Activated B cell treated with CpG ODN at 0.5 μM for 24 hours (primary cell): ENCODE measurements around the gene ADSL. TPM values are rescaled to one million over a fixed set of nuclear protein-coding genes. Genes with fewer than 3 reads are reported as not detected.

Experiments
- ATAC-seq: fragments of 200-7000 bp; cut with Tn5 transposase; one replicate; pipeline ENCODE4 v1.10.0; 2021; ENCODE audit warnings: low read depth, mild to moderate bottlenecking, moderate library complexity
- CTCF ChIA-PET: fragments of 350-600 bp; sonication (Branson Sonifier 250); formaldehyde crosslinking; loops from one replicate; lab custom pipeline; 2021; ENCODE audit warnings: antibody characterized with exemption; lab: Charles Lee
- POLR2A ChIA-PET: fragments of 350-600 bp; sonication (Branson Sonifier 250); formaldehyde crosslinking; loops from one replicate; lab custom pipeline; 2021; ENCODE audit warnings: antibody characterized with exemption; lab: Charles Lee
- DNase-seq: peaks from one replicate; pipeline ENCODE4 v3.0.0; 2022
- H3K27ac Mint-ChIP-seq: one replicate; pipeline ENCODE4 v1.8.0; 2020; ENCODE audit warnings: mixed read lengths
- H3K27me3 Mint-ChIP-seq: one replicate; pipeline ENCODE4 v1.8.0; 2021; ENCODE audit warnings: mixed read lengths
- H3K36me3 Mint-ChIP-seq: one replicate; pipeline ENCODE4 v1.8.0; 2021; ENCODE audit warnings: low read depth, mixed read lengths
- H3K4me1 Mint-ChIP-seq: one replicate; pipeline ENCODE4 v1.8.0; 2021; ENCODE audit warnings: mixed read lengths
- H3K4me3 Mint-ChIP-seq: one replicate; pipeline ENCODE4 v1.8.0; 2020; ENCODE audit warnings: mild to moderate bottlenecking, mixed read lengths
- H3K9me3 Mint-ChIP-seq: one replicate; pipeline ENCODE4 v1.8.0; 2020; ENCODE audit warnings: mixed read lengths
- intact Hi-C: fragments of 100-400 bp; cut with micrococcal nuclease; formaldehyde crosslinking; loops from one replicate; pipeline ENCODE4 v1.15.1; 2024
- total RNA-seq: library from RNA; stranded (reverse); gene quantifications from 2 replicates; pipeline ENCODE4 v1.2.3, GENCODE V29; 2022
- TF ChIP-seq, protein P1 (sequence below): fragments of 200-600 bp; IDR thresholded peaks from one replicate; pipeline ENCODE4 v1.8.0; 2022; ENCODE audit warnings: antibody characterized with exemption, mild to moderate bottlenecking

The ADSL gene
- 102 and 109 TPM in 2 replicates for total RNA-seq

DNA sequence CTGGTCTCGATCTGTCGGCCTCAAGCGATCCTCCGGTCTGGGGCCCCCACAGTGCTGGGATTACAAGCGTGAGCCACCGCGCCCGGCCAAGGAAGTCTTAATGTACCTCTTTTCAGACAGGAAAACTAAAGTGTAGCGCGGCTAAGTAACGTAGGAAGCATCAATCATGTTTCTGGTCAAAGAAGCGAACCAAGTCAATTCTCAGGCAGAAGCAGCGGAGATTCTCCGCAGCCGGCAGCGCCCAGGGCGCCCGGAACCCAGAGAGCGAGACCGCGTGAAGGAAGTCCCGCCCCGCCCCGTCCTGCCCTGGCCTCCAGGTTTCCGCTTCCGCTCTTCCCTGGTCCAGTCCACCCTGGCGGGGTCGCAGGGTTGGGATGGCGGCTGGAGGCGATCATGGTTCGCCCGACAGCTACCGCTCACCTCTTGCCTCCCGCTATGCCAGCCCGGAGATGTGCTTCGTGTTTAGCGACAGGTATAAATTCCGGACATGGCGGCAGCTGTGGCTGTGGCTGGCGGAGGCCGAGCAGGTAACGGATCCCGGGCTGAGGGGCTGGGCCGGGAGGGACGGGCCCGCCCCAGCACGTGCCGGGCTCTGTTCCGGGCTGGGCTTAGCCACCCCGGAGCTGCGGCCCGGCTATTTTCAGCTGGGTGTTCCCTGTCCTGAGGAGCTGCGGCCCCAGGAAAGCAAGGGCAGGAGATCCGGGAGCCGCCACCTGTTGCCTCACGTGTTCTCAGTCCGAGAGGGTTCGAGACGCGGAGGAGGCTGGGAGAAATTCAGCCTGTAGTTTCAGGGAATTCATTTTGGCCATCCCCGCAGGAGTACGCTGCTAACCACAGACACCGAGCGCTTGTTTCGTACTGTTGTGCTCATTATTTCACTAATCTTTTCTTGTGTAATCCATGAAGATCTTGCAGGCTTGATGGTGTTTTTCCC lies at the start of gene ADSL:
ADSL (plus strand) TSS at position 316 of the 934 bp plus-strand sequence; CDS start at position 375, 59 bp downstream.
- DNase-seq = peak; percentile 85
- Mint-ChIP-seq H3K27ac (peak within 1 kb of the TSS; percentile 98), H3K36me3 (peaks cover 39% of the 10 kb centered on the region), H3K27me3 (no peaks in the 10 kb centered on the region), H3K4me3 (peak within 1 kb of the TSS; percentile 98), H3K4me1 (peaks cover 34% of the 10 kb centered on the region), H3K9me3 (no peaks in the 10 kb centered on the region)
- ChIA-PET CTCF (interaction anchor here (0.8 to 1.9 kb wide), 9 partner anchors 10 to 818 kb away, joined by 3 to 9 read pairs (median 3); no protein-coding TSS in a partner anchor), POLR2A (interaction anchor here (0.5 to 3.9 kb wide), 22 partner anchors 11 to 1211 kb away, joined by 3 to 55 read pairs (median 6); partner anchors contain the start of genes ATF4, SGSM3 and TNRC6B)
- intact Hi-C loops = loop anchor here (1.0 to 5.0 kb wide), 9 partner anchors 66 to 947 kb away; partner anchors contain the start of genes MRTFA, RPS19BP1, ST13 and TAB1
- TF ChIP-seq, protein P1, sequence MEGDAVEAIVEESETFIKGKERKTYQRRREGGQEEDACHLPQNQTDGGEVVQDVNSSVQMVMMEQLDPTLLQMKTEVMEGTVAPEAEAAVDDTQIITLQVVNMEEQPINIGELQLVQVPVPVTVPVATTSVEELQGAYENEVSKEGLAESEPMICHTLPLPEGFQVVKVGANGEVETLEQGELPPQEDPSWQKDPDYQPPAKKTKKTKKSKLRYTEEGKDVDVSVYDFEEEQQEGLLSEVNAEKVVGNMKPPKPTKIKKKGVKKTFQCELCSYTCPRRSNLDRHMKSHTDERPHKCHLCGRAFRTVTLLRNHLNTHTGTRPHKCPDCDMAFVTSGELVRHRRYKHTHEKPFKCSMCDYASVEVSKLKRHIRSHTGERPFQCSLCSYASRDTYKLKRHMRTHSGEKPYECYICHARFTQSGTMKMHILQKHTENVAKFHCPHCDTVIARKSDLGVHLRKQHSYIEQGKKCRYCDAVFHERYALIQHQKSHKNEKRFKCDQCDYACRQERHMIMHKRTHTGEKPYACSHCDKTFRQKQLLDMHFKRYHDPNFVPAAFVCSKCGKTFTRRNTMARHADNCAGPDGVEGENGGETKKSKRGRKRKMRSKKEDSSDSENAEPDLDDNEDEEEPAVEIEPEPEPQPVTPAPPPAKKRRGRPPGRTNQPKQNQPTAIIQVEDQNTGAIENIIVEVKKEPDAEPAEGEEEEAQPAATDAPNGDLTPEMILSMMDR = no peak
- ATAC-seq = peak; percentile 91

DNA sequence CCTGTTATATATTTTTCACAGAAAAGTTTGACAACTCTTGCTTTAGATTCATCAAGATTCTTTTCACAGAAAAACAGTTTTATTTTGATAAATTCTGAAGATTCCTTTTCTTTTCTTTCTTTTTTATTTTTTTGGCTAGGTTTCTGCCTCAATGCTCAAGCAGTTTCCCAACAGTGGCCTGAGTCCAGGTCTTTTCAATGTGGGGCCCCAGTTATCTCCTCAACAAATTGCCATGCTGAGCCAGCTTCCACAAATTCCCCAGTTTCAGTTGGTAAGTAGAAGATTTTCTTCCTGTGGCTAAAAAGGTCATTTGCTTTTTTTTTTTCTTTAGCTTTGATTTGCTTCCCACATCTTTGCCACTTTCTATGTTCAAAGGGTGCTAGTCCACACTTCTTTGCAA lies 46.0 kb upstream of the ADSL start:
- ATAC-seq (no peak), DNase-seq (no peak)
- Mint-ChIP-seq H3K27me3 (no peaks in the 10 kb centered on the region), H3K4me3 (no peak overlapping the region), H3K27ac (no peak overlapping the region), H3K9me3 (no peaks in the 10 kb centered on the region), H3K4me1 (no peaks in the 10 kb centered on the region), H3K36me3 (peaks cover 63% of the 10 kb centered on the region)
- ChIA-PET POLR2A (no interaction called here), CTCF (no interaction called here)
- intact Hi-C loops = no loop called here
- TF ChIP-seq, protein P1 = no peak

DNA sequence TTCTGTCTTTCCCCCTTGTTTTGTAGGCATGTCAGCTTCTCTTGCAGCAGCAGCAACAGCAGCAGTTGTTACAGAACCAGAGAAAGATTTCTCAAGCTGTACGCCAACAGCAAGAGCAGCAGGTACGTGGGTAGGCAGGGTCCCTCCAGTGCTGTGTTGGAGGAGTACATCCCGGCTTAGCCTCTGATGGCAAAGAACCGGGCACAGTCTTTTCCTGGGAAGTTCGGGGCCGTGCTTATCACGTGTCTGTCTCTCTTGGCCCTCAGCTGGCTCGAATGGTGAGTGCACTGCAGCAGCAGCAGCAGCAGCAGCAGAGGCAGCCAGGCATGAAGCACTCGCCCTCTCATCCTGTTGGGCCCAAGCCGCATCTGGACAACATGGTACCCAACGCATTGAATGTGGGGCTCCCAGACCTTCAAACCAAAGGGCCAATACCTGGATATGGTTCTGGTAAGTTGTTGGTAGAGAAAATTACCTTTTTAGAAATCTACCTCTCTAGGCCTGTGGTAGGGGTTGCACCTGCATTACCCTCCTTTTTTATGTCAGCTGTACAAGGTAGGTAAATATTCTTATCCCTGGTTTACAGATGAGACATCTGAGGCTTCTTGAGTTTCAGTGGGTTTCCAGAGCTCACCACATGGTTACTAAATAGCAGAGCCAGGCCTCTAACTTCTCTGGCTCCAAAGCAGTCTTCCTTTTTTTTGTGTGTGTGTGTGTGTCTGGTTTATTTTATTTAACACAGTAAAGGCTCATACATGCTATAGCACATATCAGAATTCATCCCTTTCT lies 45.2 kb upstream of the ADSL start:
- no peaks in the 10 kb centered on the region for H3K4me1 Mint-ChIP-seq
- TF ChIP-seq, protein P1 = no peak
- ChIA-PET CTCF (no interaction called here), POLR2A (no interaction called here)
- no peak for DNase-seq
- peaks cover 62% of the 10 kb centered on the region for H3K36me3 Mint-ChIP-seq
- no peak for ATAC-seq
- no peak overlapping the region for H3K4me3 Mint-ChIP-seq
- H3K9me3 Mint-ChIP-seq = no peaks in the 10 kb centered on the region
- H3K27ac Mint-ChIP-seq = no peak overlapping the region
- no peaks in the 10 kb centered on the region for H3K27me3 Mint-ChIP-seq
- intact Hi-C loops = no loop called here

DNA sequence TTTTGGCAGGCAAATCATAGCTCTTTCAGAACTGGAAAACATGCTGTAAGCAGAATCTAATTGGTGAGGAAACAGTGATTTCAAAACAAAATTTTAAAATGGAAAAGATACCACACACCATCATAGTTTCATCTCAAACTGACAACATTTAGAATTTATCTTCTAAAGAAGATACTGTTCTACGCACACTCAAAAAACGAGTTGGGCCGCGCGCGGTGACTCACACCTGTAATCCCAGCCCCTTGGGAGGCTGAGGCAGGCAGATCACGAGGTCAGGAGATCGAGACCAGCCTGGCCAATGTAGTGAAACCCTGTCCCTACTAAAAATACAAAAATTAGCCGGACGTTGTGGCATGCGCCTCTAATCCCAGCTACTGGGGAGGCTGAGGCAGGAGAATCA lies 44.2 kb upstream of the ADSL start:
- Mint-ChIP-seq H3K4me3 (no peak overlapping the region), H3K27me3 (no peaks in the 10 kb centered on the region), H3K27ac (no peak overlapping the region), H3K4me1 (no peaks in the 10 kb centered on the region), H3K36me3 (peaks cover 57% of the 10 kb centered on the region), H3K9me3 (no peaks in the 10 kb centered on the region)
- no peak for ATAC-seq
- CTCF ChIA-PET = no interaction called here
- POLR2A ChIA-PET = interaction anchor here (0.6 to 0.7 kb wide), 3 partner anchors 105 to 157 kb away, joined by 3 to 6 read pairs (median 5); no protein-coding TSS in a partner anchor
- DNase-seq = no peak
- intact Hi-C loops = no loop called here
- TF ChIP-seq, protein P1 = no peak
